ENCODE data around the gene RACGAP1. TPM values are rescaled to one million over a fixed set of nuclear protein-coding genes. Genes with fewer than 3 reads are reported as not detected.

The RACGAP1 gene
- polyA plus RNA-seq, 3 donors = 3.1 to 5.4 (median 3.6) TPM

DNA sequence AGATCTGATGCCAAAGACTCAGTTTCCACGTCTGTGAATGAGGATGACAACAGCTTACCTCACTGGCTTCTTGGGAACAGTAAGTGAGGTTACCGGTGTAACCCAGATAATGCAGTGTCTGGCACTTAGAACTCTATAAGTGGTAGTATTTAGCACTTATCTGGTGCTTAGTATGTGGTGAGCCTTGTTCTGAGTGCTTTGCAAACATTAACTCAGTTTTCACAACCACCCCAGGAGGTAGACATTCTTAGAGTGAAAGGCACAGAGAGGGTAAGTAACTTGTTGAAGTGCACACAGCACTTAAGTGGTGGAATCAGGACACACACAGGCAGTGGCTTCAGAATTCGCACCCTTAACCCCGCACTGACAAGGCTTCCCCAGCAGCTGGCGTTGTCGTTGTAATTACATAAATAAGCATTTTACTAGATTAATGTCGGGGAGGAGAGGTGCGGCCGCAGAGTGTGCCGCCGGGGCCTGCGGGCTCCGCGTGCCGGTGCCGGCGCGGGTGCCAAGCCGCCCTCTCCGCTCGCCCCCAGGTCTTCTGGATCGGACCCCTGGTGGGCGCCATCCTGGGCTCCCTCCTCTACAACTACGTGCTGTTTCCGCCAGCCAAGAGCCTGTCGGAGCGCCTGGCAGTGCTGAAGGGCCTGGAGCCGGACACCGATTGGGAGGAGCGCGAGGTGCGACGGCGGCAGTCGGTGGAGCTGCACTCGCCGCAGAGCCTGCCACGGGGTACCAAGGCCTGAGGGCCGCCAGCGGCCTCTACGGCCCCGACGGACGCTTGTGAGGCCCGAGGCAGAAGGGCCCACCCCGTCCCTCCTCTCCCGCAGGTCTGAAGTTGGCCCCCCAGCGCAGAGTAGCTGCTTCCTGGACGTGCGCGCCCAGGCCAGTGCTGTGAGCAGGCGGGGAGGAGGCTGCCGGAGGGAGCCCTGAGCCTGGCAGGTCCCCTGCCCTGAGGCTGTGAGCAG lies 70.1 kb downstream of the RACGAP1 start:
- Mint-ChIP-seq H3K4me1 (peaks cover 27% of the 10 kb centered on the region), H3K9me3 (peaks cover 0 to 14% (median 0%) of the 10 kb centered on the region in 7 donors), H3K36me3 (peaks cover 0 to 6% of the 10 kb centered on the region in 2 donors), H3K27ac (no peak overlapping the region), H3K27me3 (ENCODE audit: low read depth in 3 of 3) (peaks cover 92 to 100% (median 96%) of the 10 kb centered on the region in 3 donors), H3K4me3 (peak overlapping the region in 1 of 2 donors; percentile 83)
- peaks cover 59 to 98% of the 10 kb centered on the region in 2 donors for H3K27me3 ChIP-seq (ENCODE audit: control insufficient read depth in 2 of 2, insufficient read depth in 2 of 2, low read length in 2 of 2)
- no peaks in the 10 kb centered on the region for H3K36me3 ChIP-seq (replicated peaks in 1 of 2; ENCODE audit: control insufficient read depth in 1 of 2, insufficient read depth in 2 of 2, low read length in 2 of 2)
- H3K4me1 ChIP-seq (ENCODE audit: control insufficient read depth in 1 of 2, insufficient read depth in 2 of 2, low read length in 2 of 2) = peaks cover 29 to 35% of the 10 kb centered on the region in 2 donors
- H3K79me2 ChIP-seq (ENCODE audit: insufficient read depth, low read length) = no peaks in the 10 kb centered on the region
- intact Hi-C loops (cut with micrococcal nuclease) = no loop called here
- no peak overlapping the region for H2AFZ ChIP-seq (ENCODE audit: insufficient read depth, low read depth, low read length, poor library complexity, severe bottlenecking)
- TF ChIP-seq, protein P1, sequence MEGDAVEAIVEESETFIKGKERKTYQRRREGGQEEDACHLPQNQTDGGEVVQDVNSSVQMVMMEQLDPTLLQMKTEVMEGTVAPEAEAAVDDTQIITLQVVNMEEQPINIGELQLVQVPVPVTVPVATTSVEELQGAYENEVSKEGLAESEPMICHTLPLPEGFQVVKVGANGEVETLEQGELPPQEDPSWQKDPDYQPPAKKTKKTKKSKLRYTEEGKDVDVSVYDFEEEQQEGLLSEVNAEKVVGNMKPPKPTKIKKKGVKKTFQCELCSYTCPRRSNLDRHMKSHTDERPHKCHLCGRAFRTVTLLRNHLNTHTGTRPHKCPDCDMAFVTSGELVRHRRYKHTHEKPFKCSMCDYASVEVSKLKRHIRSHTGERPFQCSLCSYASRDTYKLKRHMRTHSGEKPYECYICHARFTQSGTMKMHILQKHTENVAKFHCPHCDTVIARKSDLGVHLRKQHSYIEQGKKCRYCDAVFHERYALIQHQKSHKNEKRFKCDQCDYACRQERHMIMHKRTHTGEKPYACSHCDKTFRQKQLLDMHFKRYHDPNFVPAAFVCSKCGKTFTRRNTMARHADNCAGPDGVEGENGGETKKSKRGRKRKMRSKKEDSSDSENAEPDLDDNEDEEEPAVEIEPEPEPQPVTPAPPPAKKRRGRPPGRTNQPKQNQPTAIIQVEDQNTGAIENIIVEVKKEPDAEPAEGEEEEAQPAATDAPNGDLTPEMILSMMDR (IDR thresholded peaks at IDR 0.05) = no peak
- H3K4me3 ChIP-seq (replicated peaks in 1 of 3; ENCODE audit: low read depth in 2 of 3, low read length in 3 of 3) = no peak overlapping the region
- no peak for DNase-seq
- H3K9ac ChIP-seq (ENCODE audit: insufficient read depth, low read length, poor library complexity, severe bottlenecking) = no peak overlapping the region
- peaks cover 0 to 56% of the 10 kb centered on the region in 2 donors for H3K9me3 ChIP-seq (replicated peaks in 1 of 2; ENCODE audit: control insufficient read depth in 1 of 2, insufficient read depth in 1 of 2, low read length in 2 of 2)
- H3K4me2 ChIP-seq (replicated peaks; ENCODE audit: extremely low read depth, low read length, poor library complexity, severe bottlenecking) = no peak overlapping the region
- WGBS (ENCODE audit: insufficient coverage) = 13% methylated on average over 45 of the region's 53 CpGs
- no peak overlapping the region for H3K27ac ChIP-seq (ENCODE audit: low read depth in 1 of 2, low read length in 2 of 2)
- no peaks in the 10 kb centered on the region for H4K20me1 ChIP-seq (ENCODE audit: insufficient read depth, low read length)

- TF ChIP-seq, protein P1 (IDR thresholded peaks at IDR 0.05) = no peak
- H3K4me3 ChIP-seq (replicated peaks in 1 of 3; ENCODE audit: low read depth in 2 of 3, low read length in 3 of 3) = no peak overlapping the region
- Mint-ChIP-seq H3K36me3 (peaks cover 0 to 6% of the 10 kb centered on the region in 2 donors), H3K27me3 (ENCODE audit: low read depth in 3 of 3) (peaks cover 91 to 97% (median 93%) of the 10 kb centered on the region in 3 donors), H3K27ac (no peak overlapping the region), H3K4me1 (peaks cover 32% of the 10 kb centered on the region), H3K4me3 (peak overlapping the region in 1 of 2 donors; percentile 73), H3K9me3 (peaks cover 0 to 14% (median 0%) of the 10 kb centered on the region in 7 donors)
- H3K27me3 ChIP-seq (ENCODE audit: control insufficient read depth in 2 of 2, insufficient read depth in 2 of 2, low read length in 2 of 2) = peaks cover 49 to 95% of the 10 kb centered on the region in 2 donors
- intact Hi-C loops (cut with micrococcal nuclease) = no loop called here
- H3K9ac ChIP-seq (ENCODE audit: insufficient read depth, low read length, poor library complexity, severe bottlenecking) = no peak overlapping the region
- no peaks in the 10 kb centered on the region for H4K20me1 ChIP-seq (ENCODE audit: insufficient read depth, low read length)
- H3K79me2 ChIP-seq (ENCODE audit: insufficient read depth, low read length) = no peaks in the 10 kb centered on the region
- DNase-seq = no peak
- no peak overlapping the region for H3K27ac ChIP-seq (ENCODE audit: low read depth in 1 of 2, low read length in 2 of 2)
- no peak overlapping the region for H3K4me2 ChIP-seq (replicated peaks; ENCODE audit: extremely low read depth, low read length, poor library complexity, severe bottlenecking)
- H3K4me1 ChIP-seq (ENCODE audit: control insufficient read depth in 1 of 2, insufficient read depth in 2 of 2, low read length in 2 of 2) = peaks cover 34 to 41% of the 10 kb centered on the region in 2 donors
- H2AFZ ChIP-seq (ENCODE audit: insufficient read depth, low read depth, low read length, poor library complexity, severe bottlenecking) = no peak overlapping the region
- WGBS (ENCODE audit: insufficient coverage) = 60% methylated on average over 16 of the region's 21 CpGs
- no peaks in the 10 kb centered on the region for H3K36me3 ChIP-seq (replicated peaks in 1 of 2; ENCODE audit: control insufficient read depth in 1 of 2, insufficient read depth in 2 of 2, low read length in 2 of 2)
- H3K9me3 ChIP-seq (replicated peaks in 1 of 2; ENCODE audit: control insufficient read depth in 1 of 2, insufficient read depth in 1 of 2, low read length in 2 of 2) = peaks cover 0 to 47% of the 10 kb centered on the region in 2 donors
Measured at GRCh38 chr12:49953961-49954846, 71.1 kb downstream of the RACGAP1 start.

Data from CD14-positive monocyte (primary cell).